ENCODE results near the gene LBHD2. TPM values are rescaled to one million over a fixed set of nuclear protein-coding genes. Genes with fewer than 3 reads are reported as not detected.

LBHD2 gene
- total and polyA plus RNA-seq, 10 of the 15 experiments (the other 5 are each of a cell fraction or from before 2014, with no cell fraction given): not detected

GRCh38 chr14:103073367-103073875, 10.6 kb upstream of the LBHD2 start:
- no peak overlapping the region for H3K9ac ChIP-seq (ENCODE audit: control insufficient read depth, insufficient read depth, low read length)
- DNase-seq (ENCODE audit: low read depth, low spot score) (no peak), ATAC-seq (no peak), FAIRE-seq (no peak)
- H3K27me3 ChIP-seq (replicated peaks in 1 of 2; ENCODE audit: control insufficient read depth in 2 of 2, insufficient read depth in 2 of 2, low read length in 1 of 2): no peaks in the 10 kb centered on the region; a peak in 2 of 4 replicates
- no peak overlapping the region for H2AFZ ChIP-seq (ENCODE audit: control insufficient read depth, low read depth, low read length)
- H4K20me1 ChIP-seq (ENCODE audit: control insufficient read depth, insufficient read depth): no peaks in the 10 kb centered on the region
- ChIA-PET SMC1A (ENCODE audit: uncharacterized antibody, unreplicated experiment) (interaction anchor here (1.0 to 2.2 kb wide), 4 partner anchors 33 to 379 kb away, joined by 3 to 7 read pairs (median 6); no protein-coding TSS in a partner anchor), CTCF (interaction anchor here (1.5 to 4.3 kb wide), 7 partner anchors 22 to 379 kb away, joined by 3 to 25 read pairs (median 14); partner anchors contain the start of gene EXOC3L4), POLR2A (no interaction called here), RAD21 (ENCODE audit: unreplicated experiment) (interaction anchor here (1.1 to 2.3 kb wide), 7 partner anchors 17 to 380 kb away, joined by 3 to 14 read pairs (median 5); no protein-coding TSS in a partner anchor)
- H3K4me2 ChIP-seq (ENCODE audit: control insufficient read depth, insufficient read depth): no peak overlapping the region
- H3K9me3 ChIP-seq (replicated peaks; ENCODE audit: control insufficient read depth, insufficient read depth, low read length): no peaks in the 10 kb centered on the region
- H3K4me1 ChIP-seq (ENCODE audit: control insufficient read depth, insufficient read depth, low read length): peaks cover 8% of the 10 kb centered on the region
- intact Hi-C loops (cut with micrococcal nuclease; ENCODE audit: unreplicated experiment) (no loop called here), in situ Hi-C loops (cut with MboI) (no loop called here)
- H3K36me3 ChIP-seq (ENCODE audit: control insufficient read depth in 2 of 2, insufficient read depth in 2 of 2, low read length in 1 of 2): no peaks in the 10 kb centered on the region
- H3K4me3 ChIP-seq: no peak overlapping the region
- no peaks in the 10 kb centered on the region for H3K79me2 ChIP-seq (ENCODE audit: control insufficient read depth, insufficient read depth, low read length)
- H3K27ac ChIP-seq (ENCODE audit: control insufficient read depth, insufficient read depth): no peak overlapping the region
- 63% methylated on average over 14 of the region's 14 CpGs for WGBS (ENCODE audit: insufficient coverage, insufficient replicate concordance, low lambda C conversion rate, missing lambda C conversion rate)
- BruUV-seq (replicated peaks): no TSS peak
- no peak for TF ChIP-seq REST (IDR thresholded peaks at IDR 0.05; ENCODE audit: low read depth, low read length)
- no peak for TF ChIP-seq BMI1 (IDR thresholded peaks at IDR 0.05; ENCODE audit: borderline replicate concordance)
- no peak for TF ChIP-seq BCL3 (IDR thresholded peaks at IDR 0.05; ENCODE audit: borderline replicate concordance, insufficient read depth, low read depth, low read length, poor library complexity, severe bottlenecking)
- no peak for TF ChIP-seq NBN (IDR thresholded peaks at IDR 0.05)
- TF ChIP-seq KDM1A (IDR thresholded peaks at IDR 0.05; ENCODE audit: borderline replicate concordance): no peak
- TF ChIP-seq, protein P1, sequence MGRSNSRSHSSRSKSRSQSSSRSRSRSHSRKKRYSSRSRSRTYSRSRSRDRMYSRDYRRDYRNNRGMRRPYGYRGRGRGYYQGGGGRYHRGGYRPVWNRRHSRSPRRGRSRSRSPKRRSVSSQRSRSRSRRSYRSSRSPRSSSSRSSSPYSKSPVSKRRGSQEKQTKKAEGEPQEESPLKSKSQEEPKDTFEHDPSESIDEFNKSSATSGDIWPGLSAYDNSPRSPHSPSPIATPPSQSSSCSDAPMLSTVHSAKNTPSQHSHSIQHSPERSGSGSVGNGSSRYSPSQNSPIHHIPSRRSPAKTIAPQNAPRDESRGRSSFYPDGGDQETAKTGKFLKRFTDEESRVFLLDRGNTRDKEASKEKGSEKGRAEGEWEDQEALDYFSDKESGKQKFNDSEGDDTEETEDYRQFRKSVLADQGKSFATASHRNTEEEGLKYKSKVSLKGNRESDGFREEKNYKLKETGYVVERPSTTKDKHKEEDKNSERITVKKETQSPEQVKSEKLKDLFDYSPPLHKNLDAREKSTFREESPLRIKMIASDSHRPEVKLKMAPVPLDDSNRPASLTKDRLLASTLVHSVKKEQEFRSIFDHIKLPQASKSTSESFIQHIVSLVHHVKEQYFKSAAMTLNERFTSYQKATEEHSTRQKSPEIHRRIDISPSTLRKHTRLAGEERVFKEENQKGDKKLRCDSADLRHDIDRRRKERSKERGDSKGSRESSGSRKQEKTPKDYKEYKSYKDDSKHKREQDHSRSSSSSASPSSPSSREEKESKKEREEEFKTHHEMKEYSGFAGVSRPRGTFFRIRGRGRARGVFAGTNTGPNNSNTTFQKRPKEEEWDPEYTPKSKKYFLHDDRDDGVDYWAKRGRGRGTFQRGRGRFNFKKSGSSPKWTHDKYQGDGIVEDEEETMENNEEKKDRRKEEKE (IDR thresholded peaks at IDR 0.05): no peak
- TF ChIP-seq PAX5 (IDR thresholded peaks at IDR 0.05; ENCODE audit: borderline replicate concordance, low read depth, low read length): no peak
- no peak for TF ChIP-seq ZBTB33 (IDR thresholded peaks at IDR 0.05)
- TF ChIP-seq ESRRA (IDR thresholded peaks at IDR 0.05; ENCODE audit: low read length): no peak
- no peak for TF ChIP-seq SUZ12 (IDR thresholded peaks at IDR 0.05; ENCODE audit: unreplicated experiment)
- TF ChIP-seq, protein P2, sequence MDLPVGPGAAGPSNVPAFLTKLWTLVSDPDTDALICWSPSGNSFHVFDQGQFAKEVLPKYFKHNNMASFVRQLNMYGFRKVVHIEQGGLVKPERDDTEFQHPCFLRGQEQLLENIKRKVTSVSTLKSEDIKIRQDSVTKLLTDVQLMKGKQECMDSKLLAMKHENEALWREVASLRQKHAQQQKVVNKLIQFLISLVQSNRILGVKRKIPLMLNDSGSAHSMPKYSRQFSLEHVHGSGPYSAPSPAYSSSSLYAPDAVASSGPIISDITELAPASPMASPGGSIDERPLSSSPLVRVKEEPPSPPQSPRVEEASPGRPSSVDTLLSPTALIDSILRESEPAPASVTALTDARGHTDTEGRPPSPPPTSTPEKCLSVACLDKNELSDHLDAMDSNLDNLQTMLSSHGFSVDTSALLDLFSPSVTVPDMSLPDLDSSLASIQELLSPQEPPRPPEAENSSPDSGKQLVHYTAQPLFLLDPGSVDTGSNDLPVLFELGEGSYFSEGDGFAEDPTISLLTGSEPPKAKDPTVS (IDR thresholded peaks at IDR 0.05; ENCODE audit: low read depth, low read length): no peak
- TF ChIP-seq CREM (IDR thresholded peaks at IDR 0.05; ENCODE audit: low read depth): no peak
- TF ChIP-seq HCFC1 (IDR thresholded peaks at IDR 0.05; ENCODE audit: low read length): no peak
